Stimulated activated naive CD8-positive, alpha-beta T cell treated with anti-CD3 and anti-CD28 coated beads, Interleukin-15, Interleukin-2, amounts not matched to agents 100 ng/mL and 50 ng/mL, for 24 hours (primary cell): Measurements from ENCODE around the gene GJD2.

Experiments used
- H3K27ac Mint-ChIP-seq: one replicate; pipeline ENCODE4 v1.8.0; 2021; ENCODE audit warnings: mild to moderate bottlenecking, mixed read lengths
- H3K27me3 Mint-ChIP-seq: one replicate; pipeline ENCODE4 v1.8.0; 2021; ENCODE audit warnings: mixed read lengths
- H3K36me3 Mint-ChIP-seq: one replicate; pipeline ENCODE4 v1.8.0; 2021; ENCODE audit warnings: low read depth, mixed read lengths
- H3K4me1 Mint-ChIP-seq: one replicate; pipeline ENCODE4 v1.8.0; 2021; ENCODE audit warnings: low read depth, mixed read lengths
- H3K4me3 Mint-ChIP-seq: one replicate; pipeline ENCODE4 v1.8.0; 2021; ENCODE audit warnings: mild to moderate bottlenecking, mixed read lengths
- H3K9me3 Mint-ChIP-seq: one replicate; pipeline ENCODE4 v1.8.0; 2021; ENCODE audit warnings: mixed read lengths

Gene GJD2

DNA sequence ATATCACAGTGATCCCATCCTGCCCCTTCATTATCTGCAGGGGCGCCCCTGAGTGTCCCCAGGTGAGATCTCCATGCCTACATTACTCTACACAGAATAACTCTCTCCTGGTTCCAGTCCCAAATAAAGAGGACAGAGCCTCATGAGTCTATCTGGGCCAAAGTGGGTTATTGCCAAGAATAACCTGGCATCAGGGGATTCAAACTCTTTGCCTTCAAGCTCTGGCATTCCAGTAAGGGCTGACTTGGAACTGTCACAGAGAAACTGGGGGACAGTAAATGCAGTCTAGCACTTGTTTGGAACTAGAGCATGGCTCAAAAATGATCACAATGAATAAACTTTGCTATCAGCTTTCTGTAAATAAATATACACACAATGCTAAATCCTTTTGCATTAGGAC, 30.3 kb downstream of the GJD2 start:
- H3K4me3 Mint-ChIP-seq = no peak overlapping the region

DNA sequence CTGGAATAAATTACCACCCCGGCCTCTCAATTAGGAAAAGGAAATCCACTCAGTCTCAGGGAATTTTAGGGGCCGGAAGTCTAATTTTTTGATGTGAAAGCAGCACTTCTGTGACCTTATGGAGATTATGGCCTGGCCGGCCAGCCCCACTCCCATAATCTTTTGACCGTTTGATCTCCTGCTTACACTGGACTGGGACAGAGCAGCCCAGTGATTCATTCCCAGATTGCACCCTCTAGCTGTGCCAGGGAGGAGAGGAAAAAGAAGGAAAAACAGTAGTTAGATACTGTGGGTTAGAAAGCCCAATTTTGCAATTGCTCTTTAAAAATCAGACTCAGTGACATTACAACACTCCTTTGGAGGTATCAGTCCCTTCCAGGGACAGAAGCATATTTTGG, 32.4 kb downstream of the GJD2 start:
- Mint-ChIP-seq H3K36me3 (no peaks in the 10 kb centered on the region), H3K4me3 (no peak overlapping the region), H3K9me3 (no peaks in the 10 kb centered on the region), H3K27me3 (peaks cover 66% of the 10 kb centered on the region), H3K27ac (no peak overlapping the region), H3K4me1 (no peaks in the 10 kb centered on the region)

More for the DNA sequence above, 30.3 kb downstream of the GJD2 start:
- Mint-ChIP-seq H3K9me3 (no peaks in the 10 kb centered on the region), H3K4me1 (no peaks in the 10 kb centered on the region), H3K27me3 (peaks cover 60% of the 10 kb centered on the region), H3K27ac (no peak overlapping the region), H3K36me3 (no peaks in the 10 kb centered on the region)

DNA sequence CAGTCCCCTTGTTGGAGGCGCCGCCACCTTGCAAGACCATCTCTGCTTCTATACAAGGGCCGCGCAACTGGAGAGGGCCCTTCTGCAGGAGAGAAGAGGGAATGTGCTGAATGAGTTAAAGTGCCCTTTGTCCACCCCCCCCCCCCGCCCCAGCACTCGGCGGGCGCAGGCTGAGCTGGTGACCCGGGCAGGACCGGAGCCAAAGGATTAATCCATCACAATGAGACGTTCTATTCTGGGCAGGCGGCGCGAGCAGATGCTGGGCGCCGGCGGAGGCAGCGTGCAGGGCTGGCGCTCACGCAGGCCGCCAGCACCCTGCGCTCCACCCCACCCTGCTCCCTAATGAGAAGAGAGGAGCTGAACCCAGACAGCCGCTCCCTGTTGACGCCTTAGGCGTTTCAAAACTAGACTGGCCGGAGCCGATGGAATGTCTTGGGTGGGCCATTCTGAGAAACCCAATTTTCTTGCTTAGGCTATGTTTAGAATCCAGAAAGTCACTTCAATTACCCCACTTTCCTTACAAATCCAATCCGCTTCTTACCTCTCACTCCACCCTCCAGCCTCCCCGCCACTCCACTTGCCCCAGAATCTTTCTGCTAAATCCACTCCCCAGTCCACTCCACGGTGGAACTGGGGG, 32.9 kb downstream of the GJD2 start:
- H3K9me3 Mint-ChIP-seq = no peaks in the 10 kb centered on the region
- no peaks in the 10 kb centered on the region for H3K36me3 Mint-ChIP-seq
- peaks cover 65% of the 10 kb centered on the region for H3K27me3 Mint-ChIP-seq
- H3K27ac Mint-ChIP-seq = no peak overlapping the region
- H3K4me1 Mint-ChIP-seq = no peaks in the 10 kb centered on the region
- no peak overlapping the region for H3K4me3 Mint-ChIP-seq

DNA sequence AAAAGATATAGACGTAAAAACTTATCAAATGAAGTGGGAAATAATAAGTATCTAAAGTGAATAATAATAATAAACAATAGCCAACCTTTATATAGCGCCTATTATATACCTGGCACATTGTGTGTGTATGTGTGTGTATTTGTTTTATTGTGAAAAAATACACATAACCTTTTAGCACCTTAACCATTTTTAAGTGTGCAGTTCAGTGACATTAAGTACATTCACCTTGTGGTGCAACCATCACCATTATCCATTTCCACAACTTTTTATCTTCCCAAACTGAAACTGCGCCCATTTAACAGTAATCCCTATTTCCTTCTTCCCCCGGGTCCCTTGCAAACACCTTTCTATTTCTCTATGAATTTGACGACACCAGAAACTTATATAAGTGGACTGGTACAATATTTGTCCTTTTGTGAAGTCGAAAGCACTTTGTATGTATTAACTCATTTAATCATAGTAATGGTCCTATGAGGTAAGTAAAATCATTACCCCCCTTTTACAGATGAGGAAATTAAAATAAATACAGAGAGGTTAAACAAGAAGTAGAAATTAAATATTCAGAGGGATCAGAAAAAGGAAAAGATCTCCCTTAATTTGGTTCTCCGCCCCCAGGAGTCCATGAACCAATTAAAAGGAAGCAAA, 33.5 kb downstream of the GJD2 start:
- Mint-ChIP-seq H3K4me3 (no peak overlapping the region), H3K27ac (no peak overlapping the region), H3K36me3 (no peaks in the 10 kb centered on the region), H3K4me1 (no peaks in the 10 kb centered on the region), H3K27me3 (peaks cover 62% of the 10 kb centered on the region), H3K9me3 (no peaks in the 10 kb centered on the region)

DNA sequence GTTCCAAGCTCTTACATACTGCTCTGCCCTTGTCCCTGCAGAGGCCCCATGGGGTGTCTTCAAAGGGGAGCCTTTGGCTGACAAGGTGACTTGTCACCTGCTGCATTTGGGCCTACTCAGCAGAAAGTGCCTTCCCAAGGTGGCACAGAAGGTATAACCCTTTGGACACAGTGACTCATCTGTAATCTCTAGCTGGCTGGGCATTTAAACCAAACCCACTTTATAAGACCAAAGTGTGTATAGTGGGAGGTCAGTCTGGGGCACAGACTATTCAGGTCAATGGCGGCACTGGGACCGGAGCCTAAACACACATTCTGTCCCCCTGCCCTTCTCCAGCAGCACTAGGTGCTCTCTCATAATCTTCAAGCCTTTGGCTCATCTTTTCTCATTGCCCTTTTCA, 35.1 kb downstream of the GJD2 start:
- no peaks in the 10 kb centered on the region for H3K4me1 Mint-ChIP-seq
- H3K27ac Mint-ChIP-seq = no peak overlapping the region
- H3K36me3 Mint-ChIP-seq = no peaks in the 10 kb centered on the region
- H3K27me3 Mint-ChIP-seq = peaks cover 48% of the 10 kb centered on the region
- H3K4me3 Mint-ChIP-seq = no peak overlapping the region
- H3K9me3 Mint-ChIP-seq = no peaks in the 10 kb centered on the region

DNA sequence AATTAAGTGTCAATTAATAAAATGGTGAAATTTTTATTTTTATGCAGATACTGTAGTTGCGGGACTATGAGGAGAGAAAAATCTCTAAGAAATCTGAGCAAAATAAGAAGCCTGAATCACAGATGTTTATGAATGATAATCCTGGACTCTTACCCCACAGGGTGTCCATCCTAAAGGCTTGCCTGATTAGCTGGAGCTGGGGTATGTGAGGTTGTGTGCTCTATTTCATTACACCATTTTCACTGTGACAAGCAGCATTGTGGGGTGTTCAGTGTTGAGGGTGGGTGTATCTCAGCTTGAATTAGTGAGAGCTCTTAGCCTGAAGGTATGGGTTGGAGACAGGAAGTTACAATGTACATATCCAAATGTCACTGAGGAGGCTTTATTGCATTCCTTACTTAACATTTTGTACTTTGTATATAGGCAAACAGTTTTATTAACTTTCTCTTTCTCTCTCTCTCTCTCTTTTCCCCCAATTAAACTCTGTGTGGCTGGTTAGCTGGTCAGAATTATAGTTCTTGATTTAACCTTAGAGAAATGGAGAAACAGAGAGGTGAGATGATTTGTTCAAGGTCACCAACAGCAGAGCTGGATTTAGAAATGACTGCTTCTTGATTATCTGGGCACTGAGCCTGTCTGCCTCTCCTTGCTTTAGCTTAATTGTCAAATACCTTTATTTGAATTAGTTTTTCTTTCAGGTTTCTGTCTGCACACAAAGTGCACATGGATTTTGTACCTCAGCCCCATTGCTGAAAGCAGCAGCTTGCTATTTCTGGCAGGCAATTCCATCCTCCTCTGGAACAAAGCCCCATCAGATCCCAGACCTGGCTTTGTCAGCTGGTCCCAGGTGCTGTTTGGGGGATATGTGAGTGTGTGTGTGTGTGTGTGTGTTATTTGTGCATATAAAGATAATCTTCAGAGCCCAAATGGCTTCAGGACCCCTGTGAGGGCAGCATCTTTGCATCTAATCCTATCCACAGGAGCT, 35.8 kb downstream of the GJD2 start:
- Mint-ChIP-seq H3K9me3 (no peaks in the 10 kb centered on the region), H3K4me3 (no peak overlapping the region), H3K27me3 (peaks cover 50% of the 10 kb centered on the region), H3K27ac (no peak overlapping the region), H3K4me1 (no peaks in the 10 kb centered on the region), H3K36me3 (no peaks in the 10 kb centered on the region)

DNA sequence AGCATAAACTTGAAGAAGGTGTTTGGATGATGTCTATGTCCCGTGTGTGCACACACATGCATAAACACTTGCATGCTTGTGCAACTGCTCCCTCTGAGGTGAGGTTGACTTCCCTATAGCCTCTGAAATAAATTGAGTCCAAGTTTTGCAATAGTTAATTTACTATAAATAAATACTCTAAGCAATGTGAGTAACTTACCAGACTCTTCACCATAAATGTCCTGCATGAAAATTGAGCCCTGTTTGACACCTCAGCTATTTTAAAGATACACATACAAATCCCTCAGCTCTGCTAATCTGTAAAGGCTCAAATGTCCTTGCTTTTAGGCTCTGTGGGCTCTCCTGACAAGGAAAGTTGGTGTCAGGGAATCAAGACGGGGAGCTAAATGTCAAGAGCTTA, 37.1 kb downstream of the GJD2 start:
- Mint-ChIP-seq H3K9me3 (no peaks in the 10 kb centered on the region), H3K27ac (no peak overlapping the region), H3K27me3 (peaks cover 53% of the 10 kb centered on the region)

DNA sequence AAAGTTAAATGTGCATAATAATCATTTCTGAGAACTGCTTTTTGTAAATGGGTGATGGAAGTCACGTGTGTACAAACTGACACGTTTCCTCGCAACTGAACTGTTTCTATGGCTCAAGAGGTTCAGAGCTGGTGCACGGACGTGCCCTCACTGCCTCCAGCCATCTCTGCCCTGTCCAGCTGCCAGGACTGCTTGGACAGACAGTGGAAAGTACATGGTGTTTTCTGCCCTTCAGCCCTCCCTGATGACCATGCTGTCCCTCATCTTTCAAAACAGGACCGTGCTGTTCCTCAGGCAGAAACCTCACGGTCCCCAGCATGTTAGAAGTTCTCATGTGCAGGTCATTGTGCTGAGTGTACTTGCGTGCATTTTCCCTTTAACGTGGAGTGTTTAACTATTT, 38.7 kb downstream of the GJD2 start:
- Mint-ChIP-seq H3K27ac (no peak overlapping the region), H3K4me3 (no peak overlapping the region), H3K36me3 (no peaks in the 10 kb centered on the region), H3K9me3 (no peaks in the 10 kb centered on the region), H3K27me3 (peaks cover 44% of the 10 kb centered on the region), H3K4me1 (no peaks in the 10 kb centered on the region)

More for the DNA sequence above, 37.1 kb downstream of the GJD2 start:
- no peaks in the 10 kb centered on the region for H3K4me1 Mint-ChIP-seq
- no peak overlapping the region for H3K4me3 Mint-ChIP-seq
- no peaks in the 10 kb centered on the region for H3K36me3 Mint-ChIP-seq

DNA sequence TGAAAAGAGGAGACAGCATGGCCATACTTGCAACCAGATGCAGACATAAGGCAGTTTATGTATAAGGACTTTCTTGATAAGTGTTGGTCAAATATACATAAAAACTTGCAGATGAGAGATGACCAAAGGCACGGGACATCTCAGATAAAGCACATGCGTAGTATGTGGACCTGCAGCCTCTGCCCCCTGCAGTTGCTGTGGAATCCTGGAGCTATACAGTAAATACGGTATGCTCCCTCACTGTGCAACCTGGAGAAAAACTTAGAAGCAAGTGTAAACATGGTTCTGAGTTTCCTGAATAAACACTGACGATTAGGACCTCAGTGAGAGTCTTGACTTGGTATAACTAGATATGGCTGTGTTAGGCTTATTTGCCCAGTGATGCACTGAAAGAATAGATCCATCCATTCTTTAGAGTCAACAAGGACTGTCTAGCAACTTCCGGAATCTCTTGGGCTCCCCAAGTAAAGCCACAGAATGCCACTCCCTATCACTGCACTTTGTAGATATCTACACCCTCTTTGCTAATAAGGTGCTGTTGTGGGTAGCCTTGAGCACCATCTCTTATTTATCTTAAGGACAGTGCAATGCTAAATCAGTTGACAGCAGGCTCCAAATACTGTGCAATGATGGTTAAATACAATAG, 40.2 kb downstream of the GJD2 start:
- H3K27ac Mint-ChIP-seq = no peak overlapping the region
- no peaks in the 10 kb centered on the region for H3K4me1 Mint-ChIP-seq
- H3K9me3 Mint-ChIP-seq = no peaks in the 10 kb centered on the region

DNA sequence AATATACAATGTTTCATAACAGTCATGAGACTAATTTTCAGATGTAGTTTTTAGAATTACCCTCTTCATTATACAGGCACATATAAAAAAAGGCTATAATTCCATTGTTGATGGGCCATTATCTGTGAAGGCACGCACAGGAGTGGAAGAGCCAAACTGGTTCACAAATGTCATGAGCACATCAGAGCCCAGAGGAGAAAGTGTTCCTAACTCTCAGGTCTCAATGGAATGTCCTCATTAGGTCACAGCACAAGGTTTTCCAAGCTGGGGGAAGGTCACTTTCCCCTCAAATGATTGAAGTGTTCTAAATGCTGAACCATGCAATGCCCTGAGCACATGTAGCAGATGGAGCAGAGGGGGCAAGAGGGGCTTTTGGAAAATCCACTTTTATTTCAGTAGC, 41.2 kb downstream of the GJD2 start:
- Mint-ChIP-seq H3K4me1 (no peaks in the 10 kb centered on the region), H3K4me3 (no peak overlapping the region), H3K27ac (no peak overlapping the region), H3K36me3 (no peaks in the 10 kb centered on the region), H3K9me3 (no peaks in the 10 kb centered on the region), H3K27me3 (peaks cover 42% of the 10 kb centered on the region)

More for the DNA sequence above, 40.2 kb downstream of the GJD2 start:
- Mint-ChIP-seq H3K4me3 (no peak overlapping the region), H3K27me3 (peaks cover 37% of the 10 kb centered on the region), H3K36me3 (no peaks in the 10 kb centered on the region)

DNA sequence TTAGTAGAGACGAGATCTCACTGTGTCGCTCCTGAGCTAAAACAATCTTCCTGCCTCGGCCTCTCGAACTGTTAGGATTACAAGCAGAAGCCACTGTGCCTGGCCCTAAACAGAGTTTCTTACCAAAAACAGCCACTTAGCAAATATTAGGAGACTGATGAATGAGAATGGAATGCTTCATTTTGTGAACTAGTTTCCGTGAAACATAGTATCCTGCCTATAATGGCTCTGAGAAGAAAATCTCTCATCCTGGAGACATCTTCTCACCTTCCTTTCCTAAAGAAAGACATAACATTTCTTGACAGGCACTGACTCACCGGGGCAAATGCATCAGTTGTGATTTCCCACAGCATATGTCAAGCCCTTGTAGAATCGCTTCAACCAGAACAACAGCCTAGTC, 44.9 kb downstream of the GJD2 start:
- Mint-ChIP-seq H3K36me3 (no peaks in the 10 kb centered on the region), H3K9me3 (no peaks in the 10 kb centered on the region), H3K4me1 (no peaks in the 10 kb centered on the region), H3K27me3 (peaks cover 52% of the 10 kb centered on the region), H3K27ac (no peak overlapping the region), H3K4me3 (no peak overlapping the region)

DNA sequence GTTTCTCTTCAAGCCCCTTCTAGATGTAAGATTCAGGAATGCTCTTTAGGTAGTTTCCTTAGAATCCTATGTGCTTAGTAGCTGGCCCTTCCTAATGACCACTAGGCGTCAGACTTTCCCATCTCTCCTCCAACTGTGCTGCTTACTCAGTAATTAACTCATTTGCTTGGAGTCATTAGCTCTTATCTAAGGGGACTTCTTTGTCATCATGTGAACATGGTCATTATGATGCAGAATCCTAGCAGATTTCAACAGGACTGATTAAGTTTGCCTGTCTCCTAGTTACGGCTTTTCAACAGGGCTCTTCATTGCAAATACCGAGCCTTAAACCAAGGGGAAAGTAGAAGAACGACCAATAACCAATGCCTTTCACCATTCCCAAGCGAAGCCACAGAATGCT, 46.4 kb downstream of the GJD2 start:
- Mint-ChIP-seq H3K4me1 (no peaks in the 10 kb centered on the region), H3K36me3 (no peaks in the 10 kb centered on the region), H3K9me3 (no peaks in the 10 kb centered on the region), H3K27ac (no peak overlapping the region), H3K27me3 (peaks cover 51% of the 10 kb centered on the region), H3K4me3 (no peak overlapping the region)

DNA sequence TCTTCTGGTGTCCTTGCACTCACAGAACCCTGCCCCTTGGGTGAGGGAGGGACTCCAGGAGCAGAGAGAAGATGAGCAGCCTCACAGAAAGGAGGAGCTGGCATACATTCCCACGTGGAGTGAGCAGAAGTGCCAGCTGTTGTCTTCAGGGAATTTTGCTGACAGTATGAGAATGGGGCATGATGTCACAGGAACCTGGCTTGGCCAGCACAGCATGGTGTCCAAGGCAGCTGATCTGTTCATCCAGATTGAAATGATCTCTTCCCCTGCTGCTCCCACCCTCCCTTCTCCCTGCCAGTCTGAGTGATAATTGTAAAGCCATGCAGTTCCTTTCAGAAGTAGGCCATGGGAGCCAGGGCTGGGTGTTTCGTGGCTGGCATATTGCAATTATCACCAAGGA, 53.3 kb downstream of the GJD2 start:
- H3K27me3 Mint-ChIP-seq = peaks cover 33% of the 10 kb centered on the region

More for the DNA sequence above, 53.3 kb downstream of the GJD2 start:
- Mint-ChIP-seq H3K4me1 (no peaks in the 10 kb centered on the region), H3K36me3 (no peaks in the 10 kb centered on the region), H3K4me3 (no peak overlapping the region), H3K9me3 (no peaks in the 10 kb centered on the region), H3K27ac (no peak overlapping the region)
